IMR-90 (cell line): ENCODE measurements around the gene GGT6.

Source experiments
- MXI1 ChIP-seq: IDR thresholded peaks from 2 replicates; pipeline ENCODE4 v1.6.1; 2012; ENCODE audit warnings: low read depth, mild to moderate bottlenecking, low read length, moderate library complexity, borderline replicate concordance
- NFE2L2 ChIP-seq: fragments of 150-350 bp; IDR thresholded peaks from 2 replicates; pipeline ENCODE4 v1.6.1; 2016; ENCODE audit warnings: low read depth, mild to moderate bottlenecking, low read length
- RAD21 ChIP-seq: IDR thresholded peaks from 2 replicates; pipeline ENCODE4 v1.6.1; 2012; ENCODE audit warnings: low read length, improper control_type of control experiment
- RFX5 ChIP-seq: IDR thresholded peaks from 2 replicates; pipeline ENCODE4 v1.8.0; 2012; ENCODE audit warnings: low read depth, mild to moderate bottlenecking, low read length, moderate library complexity
- SMC3 ChIP-seq: fragments of 150-350 bp; IDR thresholded peaks from 2 replicates; pipeline ENCODE4 v1.6.1; 2016; ENCODE audit warnings: low read depth, mild to moderate bottlenecking, antibody characterized with exemption, low read length, moderate library complexity
- TF ChIP-seq, protein P1 (sequence below): conservative IDR thresholded peaks from 2 replicates; pipeline ENCODE4 v1.5.1; 2012; ENCODE audit warnings: mild to moderate bottlenecking, low read depth, low read length, improper control_type of control experiment

DNA sequence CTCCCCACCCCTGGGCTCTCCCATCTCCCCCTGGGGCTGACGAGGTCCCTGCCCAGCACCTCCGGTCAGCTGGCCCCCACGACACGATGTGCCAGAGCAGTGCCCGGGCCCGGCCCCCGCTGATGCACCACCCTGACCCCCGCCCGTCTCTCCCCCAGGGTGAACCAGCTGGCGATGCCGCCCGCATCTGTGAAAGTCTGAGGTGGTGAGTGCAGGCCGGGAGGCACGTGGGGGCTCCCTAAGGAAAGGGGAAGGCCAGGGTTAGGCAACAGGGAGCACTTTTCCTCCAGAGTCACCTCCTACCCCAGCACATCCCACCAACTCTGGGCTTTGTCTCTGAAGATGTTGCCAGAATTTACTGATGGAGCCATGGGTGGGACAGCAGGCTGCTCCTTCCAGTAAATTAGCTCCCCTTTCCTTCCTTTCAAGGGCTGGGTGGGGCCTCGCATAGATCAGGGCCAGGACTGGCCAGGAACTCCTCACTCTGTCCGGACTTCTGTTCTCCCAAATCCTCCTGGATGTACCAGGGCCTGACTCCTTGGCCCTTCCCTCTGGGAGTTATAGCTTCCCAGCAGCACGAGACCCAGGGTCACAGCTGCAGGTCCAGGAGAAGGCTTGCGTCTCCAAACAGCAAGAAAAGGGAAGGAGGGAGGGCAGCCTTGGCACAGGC is 23.5 kb downstream of the GGT6 start:
- TF ChIP-seq, protein P1, sequence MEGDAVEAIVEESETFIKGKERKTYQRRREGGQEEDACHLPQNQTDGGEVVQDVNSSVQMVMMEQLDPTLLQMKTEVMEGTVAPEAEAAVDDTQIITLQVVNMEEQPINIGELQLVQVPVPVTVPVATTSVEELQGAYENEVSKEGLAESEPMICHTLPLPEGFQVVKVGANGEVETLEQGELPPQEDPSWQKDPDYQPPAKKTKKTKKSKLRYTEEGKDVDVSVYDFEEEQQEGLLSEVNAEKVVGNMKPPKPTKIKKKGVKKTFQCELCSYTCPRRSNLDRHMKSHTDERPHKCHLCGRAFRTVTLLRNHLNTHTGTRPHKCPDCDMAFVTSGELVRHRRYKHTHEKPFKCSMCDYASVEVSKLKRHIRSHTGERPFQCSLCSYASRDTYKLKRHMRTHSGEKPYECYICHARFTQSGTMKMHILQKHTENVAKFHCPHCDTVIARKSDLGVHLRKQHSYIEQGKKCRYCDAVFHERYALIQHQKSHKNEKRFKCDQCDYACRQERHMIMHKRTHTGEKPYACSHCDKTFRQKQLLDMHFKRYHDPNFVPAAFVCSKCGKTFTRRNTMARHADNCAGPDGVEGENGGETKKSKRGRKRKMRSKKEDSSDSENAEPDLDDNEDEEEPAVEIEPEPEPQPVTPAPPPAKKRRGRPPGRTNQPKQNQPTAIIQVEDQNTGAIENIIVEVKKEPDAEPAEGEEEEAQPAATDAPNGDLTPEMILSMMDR, result no peak
- TF ChIP-seq SMC3, result no peak
- TF ChIP-seq RFX5, result no peak
- TF ChIP-seq MXI1, result no peak
- TF ChIP-seq RAD21, result no peak
- TF ChIP-seq NFE2L2, result no peak
